Breast epithelium (tissue), 3 donors: Measurements from ENCODE around the gene STARD3.

Source experiments
- POLR2A ChIP-seq: fragments of 450-650 bp; IDR thresholded peaks from one replicate; pipeline ENCODE4 v1.6.1; 2016; ENCODE audit warnings: antibody characterized with exemption, mild to moderate bottlenecking, moderate library complexity
- POLR2AphosphoS5 ChIP-seq, 3 donors: sonication (generic); formaldehyde crosslinking; IDR thresholded peaks; one replicate each; pipeline ENCODE4 v1.6.1; 2017; ENCODE audit warnings: antibody characterized with exemption in 3 of 3
- TF ChIP-seq, protein P1 (sequence below), 3 donors: fragments of 450-650 bp; IDR thresholded peaks; one replicate each; pipeline ENCODE4 v1.5.1; 2016 to 2017; ENCODE audit warnings: antibody characterized with exemption in 3 of 3, mild to moderate bottlenecking in 3 of 3, moderate library complexity in 3 of 3

DNA sequence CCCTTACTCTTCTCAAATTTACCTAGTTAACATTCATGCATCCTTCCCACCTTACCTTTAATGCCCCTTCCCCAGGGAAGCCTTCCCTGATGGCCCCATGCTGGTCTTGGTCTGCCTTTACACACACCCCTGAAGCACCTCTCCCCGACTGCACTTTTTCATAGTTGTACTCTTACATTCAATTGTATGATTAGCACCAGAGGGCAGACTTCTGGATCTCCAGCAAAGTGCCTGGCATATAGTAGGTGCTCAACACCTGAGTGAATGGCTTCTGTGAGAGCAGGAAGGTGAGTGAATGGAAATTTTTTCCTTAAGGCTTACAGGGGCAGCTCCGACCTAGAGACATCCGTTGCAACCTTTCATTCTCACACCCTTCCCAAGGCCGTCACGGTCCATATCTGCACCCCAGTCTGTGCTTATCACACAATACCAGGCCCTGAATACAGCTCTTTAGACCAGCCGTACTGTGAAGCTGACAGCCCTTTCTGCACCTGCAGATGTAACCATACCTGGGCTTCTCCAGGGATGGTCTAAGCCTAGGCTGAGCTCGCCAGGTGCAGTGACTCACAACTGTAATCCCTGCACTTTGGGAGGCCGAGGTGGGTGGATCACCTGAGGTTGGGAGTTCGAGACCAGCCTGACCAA, 46.5 kb downstream of the STARD3 start:
- TF ChIP-seq POLR2A (no peak), POLR2AphosphoS5 (IDR thresholded peaks at IDR 0.05) (no peak)
- TF ChIP-seq, protein P1, sequence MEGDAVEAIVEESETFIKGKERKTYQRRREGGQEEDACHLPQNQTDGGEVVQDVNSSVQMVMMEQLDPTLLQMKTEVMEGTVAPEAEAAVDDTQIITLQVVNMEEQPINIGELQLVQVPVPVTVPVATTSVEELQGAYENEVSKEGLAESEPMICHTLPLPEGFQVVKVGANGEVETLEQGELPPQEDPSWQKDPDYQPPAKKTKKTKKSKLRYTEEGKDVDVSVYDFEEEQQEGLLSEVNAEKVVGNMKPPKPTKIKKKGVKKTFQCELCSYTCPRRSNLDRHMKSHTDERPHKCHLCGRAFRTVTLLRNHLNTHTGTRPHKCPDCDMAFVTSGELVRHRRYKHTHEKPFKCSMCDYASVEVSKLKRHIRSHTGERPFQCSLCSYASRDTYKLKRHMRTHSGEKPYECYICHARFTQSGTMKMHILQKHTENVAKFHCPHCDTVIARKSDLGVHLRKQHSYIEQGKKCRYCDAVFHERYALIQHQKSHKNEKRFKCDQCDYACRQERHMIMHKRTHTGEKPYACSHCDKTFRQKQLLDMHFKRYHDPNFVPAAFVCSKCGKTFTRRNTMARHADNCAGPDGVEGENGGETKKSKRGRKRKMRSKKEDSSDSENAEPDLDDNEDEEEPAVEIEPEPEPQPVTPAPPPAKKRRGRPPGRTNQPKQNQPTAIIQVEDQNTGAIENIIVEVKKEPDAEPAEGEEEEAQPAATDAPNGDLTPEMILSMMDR (IDR thresholded peaks at IDR 0.05): no peak
